GM18907 (cell line): ENCODE measurements around the gene STEEP1.
"Not testable (repeated sequence)": the region's sequence is repeated elsewhere in the genome, so short reads cannot be mapped to it uniquely, and the experiment has no call there.

Experiments
- ATAC-seq: cut with Tn5 transposase; IDR thresholded peaks from one replicate; pipeline ENCODE4 v1.9.1; 2021; ENCODE audit warnings: mild to moderate bottlenecking, moderate library complexity; ENCODE audit not compliant: unreplicated experiment

STEEP1 gene

DNA sequence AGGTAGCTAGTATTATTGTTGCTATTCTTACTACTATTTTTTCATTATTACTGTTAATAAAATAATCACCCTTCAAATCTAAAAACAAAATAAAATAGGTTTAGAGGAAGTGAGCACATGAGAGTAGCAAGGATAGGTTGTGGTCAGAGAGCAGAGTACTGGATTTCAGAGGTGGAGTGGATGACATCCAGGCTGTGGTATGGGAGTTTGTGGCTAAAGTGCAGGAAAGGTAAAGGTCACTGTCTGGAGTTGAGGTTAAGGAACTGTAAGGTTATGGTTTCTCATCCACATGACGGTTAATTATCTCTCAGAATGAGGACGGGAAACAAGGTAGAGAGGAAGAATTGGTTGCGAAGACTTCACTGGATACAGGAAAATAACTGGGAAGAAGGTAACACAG is 27.7 kb downstream of the STEEP1 start:
- no peak for ATAC-seq

DNA sequence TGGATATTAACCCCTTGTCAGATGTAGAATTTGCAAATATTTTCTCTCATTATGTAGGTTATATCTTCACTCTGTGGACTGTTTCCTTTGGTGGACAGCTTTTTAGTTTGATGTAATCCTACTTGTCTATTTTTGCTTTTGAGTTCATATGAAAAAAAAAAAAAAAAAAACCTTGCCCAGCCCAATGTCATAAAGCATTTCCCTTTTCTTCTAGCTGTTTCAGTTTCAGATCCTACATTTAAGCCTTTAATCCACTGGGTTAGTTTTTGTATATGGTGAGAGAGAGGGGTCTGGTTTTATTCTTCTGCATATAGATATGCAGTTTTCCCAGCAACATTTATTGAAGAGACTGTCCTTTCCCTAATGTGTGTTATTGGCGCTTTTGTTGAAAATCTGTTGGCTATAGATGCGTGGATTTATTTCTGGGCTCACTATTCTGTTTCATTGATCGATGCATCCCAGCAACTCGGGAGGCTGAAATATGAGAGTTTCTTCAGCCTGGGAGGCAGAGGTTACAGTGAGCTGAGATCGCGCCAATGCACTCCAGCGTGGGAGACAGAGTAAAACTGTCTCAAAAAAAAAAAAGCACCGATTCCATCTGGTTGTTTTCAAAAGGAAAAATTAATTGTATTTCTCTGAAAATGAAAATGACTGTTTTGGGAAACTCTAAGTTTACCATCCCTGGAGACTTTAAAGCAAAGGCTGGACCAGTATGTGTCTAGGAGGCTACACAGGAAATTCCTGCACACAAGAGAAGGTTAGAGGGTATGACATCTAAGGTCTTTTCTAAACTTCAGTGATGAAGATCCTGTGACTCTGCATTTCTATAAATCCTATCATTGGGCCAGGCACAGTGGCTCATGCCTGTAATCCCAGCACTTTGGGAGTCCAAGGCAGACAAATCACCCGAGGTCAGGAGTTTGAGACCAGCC is 35.6 kb downstream of the STEEP1 start:
- no peak for ATAC-seq

DNA sequence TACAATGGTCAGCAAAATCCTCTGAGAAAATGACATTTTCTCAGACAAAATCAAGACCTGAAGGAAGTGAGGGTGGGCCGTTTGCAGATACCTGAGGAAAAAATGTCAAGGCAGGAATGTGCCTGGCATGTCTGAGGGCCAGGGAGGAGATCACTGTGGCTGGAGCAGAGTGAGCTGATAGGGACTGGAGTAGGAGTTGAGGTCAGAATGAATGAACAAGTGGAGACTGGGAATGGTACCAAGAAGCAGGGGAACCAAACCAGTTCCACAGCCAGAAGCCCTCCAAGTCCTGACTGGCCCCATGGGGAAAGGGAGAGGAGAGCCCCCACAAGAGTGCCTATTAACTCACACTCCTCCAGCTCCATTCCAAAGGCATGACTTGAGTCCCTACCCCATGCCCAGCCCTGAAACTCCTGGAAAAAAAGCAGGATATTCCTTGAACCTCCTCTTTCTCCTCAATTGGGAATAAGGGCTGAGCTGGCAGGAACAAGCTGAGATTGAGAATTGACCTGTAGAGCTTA is 41.5 kb downstream of the STEEP1 start:
- ATAC-seq, result no peak

DNA sequence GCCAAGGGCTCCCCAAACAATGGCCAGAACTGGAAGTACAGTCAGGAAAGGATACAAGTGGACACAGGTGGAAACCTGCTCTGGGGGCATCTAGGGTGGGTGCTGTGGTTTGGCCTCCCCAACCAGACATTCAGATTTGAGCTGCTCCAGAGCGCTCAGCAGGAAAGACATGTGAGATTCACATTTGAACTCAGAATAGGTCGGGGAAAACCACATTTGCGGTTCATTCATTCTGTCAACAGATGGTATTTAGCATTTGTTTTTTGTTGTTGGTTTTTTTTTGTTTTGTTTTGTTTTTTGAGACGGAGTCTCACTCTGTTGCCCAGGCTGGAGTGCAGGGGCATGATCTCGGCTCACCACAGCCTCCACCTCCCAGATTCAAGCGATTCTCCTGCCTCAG is 44.0 kb downstream of the STEEP1 start:
- ATAC-seq, result no peak

DNA sequence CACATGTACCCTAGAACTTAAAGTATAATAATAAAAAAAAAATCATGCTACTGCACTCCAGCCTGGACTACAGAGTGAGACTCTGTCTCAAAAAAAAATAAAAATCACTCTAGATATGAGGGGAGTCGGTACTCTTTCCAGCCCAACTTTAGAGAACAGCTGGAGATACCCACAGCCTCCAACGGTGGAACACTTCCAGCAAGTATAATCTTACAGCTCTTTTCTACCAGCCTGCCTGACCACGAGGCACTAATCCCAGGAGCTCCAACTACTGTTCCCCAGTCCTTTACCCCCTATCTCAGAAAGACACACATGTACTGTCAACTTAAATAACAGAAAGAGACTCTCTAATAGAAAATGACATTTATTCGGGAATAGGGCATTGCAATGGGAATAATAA is 46.8 kb downstream of the STEEP1 start:
- no peak for ATAC-seq

DNA sequence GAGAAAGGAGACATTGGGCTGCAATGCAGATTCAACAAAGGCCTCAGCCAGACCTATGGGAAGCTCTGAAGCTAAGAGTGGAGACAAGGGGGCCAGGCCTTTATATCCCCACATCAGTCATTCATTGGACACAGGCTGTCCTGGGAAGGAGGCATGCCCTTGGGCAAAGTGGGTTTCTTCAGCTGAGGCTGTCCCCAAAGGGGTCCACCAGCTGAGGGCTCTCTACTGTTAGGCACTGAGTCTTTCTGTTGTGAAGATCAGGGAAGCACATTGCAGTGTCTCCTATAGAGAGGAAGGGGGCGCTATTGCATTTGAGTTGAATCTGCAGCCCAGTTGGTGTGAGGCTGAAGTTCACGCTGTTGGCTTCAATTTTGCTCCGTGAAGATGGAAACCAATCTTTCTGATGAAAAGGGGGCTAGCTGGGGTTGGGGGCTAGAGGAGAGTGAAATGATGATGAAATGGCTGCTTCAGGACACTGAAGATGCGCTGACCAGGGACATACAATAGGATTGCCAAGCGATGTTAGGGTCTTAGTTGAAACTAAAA is 49.0 kb downstream of the STEEP1 start:
- ATAC-seq, result peak; percentile 90

DNA sequence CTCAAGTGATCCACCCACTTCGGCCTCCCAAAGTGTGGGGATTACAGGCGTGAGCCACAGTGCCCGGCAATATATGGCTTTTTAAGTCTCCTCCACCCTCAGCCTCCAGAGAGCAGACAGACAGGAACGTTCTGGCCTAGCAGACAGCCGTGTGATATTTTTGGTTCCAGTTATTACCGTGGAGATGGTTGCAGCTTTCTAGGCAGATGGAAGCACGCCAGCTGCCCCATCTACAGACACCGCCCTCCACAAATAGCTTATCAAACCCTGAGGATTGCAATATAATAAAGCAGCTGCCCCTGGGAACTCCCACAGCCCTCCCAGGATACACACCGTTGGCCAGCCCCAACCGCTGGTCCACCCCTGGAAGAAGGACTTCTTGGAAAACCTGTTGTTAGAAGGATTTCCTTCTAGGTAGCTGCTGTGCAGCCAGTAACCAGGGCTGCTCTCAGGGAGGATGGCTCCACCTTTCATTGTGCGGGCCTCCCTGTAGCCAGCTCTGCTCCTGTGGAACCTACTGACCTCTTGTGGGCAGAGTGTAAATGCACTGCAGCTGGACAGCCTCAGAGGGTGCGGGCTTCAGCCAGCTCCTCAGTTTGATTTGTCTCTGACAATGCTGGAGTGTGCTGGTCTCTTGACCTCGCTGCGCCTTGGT is 52.9 kb downstream of the STEEP1 start:
- ATAC-seq, result no peak

DNA sequence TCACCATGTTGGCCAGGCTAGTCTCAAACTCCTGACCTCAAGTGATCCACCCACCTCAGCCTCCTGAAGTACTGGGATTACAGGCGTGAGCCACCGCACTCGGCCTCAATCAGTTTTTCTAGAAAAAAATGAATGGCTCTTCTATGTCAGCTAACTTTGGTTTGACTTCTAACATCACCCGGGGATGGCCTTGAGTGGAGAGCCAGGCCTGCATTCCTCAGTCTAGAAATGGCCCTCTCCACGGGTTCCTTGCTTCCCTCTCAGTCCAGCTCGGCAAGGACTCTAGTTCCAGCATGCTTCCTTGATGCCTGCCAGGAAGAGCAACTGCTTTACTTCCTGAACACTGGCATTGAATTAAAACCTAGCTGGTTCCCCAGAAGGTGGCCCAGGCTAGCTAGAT is 58.0 kb downstream of the STEEP1 start:
- ATAC-seq, result no peak

DNA sequence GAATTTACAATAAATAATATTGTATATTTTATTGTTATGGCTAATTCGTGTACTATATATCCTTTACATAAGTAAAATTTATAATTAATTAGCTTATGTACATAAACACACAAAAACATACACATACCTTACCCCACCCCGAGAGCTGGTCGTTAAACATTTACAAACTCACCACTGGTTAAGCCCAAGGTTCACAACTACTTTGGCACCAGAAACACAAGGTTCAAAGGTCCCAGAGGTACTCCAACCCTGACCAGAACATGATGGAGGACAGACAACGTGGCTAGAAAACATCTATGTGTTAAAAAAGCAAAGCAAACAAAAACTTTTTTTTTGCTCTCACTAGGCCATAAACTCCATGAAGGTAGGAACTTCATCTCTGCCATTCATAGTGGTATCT is 59.3 kb downstream of the STEEP1 start:
- ATAC-seq, result no peak

DNA sequence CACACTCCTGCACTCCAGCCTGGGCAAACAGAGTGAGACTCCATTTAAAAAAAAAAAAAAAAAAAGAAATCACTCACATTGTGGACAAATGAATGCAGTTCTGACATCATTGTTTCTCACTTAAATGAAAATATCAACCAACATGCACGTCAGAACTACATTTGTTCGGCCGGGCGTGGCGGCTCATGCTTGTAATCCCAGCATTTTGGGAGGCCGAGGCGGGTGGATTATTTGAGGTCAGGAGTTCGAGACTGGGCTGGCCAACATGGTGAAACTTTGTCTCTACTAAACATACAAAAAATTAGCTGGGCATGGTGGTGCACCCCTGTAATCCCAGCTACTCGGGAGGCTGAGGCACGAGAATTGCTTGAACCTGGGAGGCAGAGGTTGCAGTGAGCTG is 60.1 kb downstream of the STEEP1 start:
- ATAC-seq, result not testable (repeated sequence)

DNA sequence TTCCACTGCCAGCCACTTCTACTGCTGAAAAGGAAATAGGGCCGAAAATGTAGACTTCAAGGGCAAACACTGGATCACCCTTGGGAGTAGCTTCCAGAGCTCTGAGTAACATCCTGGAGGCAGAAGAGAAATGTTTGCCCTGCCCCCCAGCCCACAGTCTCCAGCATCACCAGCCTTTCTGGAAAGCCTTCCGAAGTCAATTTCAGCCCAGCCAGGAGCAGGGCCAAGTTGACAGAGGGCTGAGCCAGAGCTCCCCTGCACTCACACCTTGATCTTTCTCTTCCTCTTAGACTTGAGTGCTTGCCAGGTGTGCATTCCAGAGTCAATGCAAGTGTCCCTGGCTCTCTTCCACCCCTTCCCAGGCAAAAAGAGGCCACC is 61.7 kb downstream of the STEEP1 start:
- no peak for ATAC-seq

DNA sequence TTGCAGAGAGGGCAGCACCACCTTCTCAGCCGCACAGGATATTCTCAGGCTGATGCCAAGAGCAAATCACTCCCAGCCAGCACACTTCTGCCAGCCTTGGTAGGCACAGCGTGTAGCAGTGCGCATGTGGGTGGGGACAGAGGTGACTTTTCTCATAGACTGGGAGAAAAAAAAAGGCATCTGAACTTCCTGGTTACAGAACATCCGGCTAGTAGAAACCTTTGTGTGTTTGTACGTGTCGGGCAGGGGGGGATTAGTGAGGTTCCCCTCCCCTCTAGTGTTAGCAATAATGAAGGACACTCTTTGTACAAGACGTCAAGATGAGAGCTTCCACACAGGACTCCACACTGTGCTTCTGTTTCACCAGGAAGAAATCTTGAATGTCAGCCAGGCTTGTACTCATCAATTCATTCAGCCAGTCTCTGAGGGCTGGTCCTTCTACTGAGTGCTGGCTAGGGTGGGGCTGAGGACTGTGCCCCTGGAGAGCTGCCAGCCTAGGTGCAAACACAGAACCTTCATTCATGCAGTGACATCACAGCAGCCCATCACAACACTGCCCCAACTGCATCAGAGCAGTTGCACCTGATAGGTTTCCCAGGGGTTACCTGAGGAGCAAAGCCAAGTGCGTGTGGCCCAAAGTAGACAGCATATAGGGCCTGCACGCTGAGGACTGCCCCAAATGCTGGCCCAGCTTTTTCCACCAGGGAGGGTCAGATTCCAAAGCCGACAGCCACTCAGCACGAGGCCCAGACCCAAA is 62.3 kb downstream of the STEEP1 start:
- ATAC-seq, result no peak

DNA sequence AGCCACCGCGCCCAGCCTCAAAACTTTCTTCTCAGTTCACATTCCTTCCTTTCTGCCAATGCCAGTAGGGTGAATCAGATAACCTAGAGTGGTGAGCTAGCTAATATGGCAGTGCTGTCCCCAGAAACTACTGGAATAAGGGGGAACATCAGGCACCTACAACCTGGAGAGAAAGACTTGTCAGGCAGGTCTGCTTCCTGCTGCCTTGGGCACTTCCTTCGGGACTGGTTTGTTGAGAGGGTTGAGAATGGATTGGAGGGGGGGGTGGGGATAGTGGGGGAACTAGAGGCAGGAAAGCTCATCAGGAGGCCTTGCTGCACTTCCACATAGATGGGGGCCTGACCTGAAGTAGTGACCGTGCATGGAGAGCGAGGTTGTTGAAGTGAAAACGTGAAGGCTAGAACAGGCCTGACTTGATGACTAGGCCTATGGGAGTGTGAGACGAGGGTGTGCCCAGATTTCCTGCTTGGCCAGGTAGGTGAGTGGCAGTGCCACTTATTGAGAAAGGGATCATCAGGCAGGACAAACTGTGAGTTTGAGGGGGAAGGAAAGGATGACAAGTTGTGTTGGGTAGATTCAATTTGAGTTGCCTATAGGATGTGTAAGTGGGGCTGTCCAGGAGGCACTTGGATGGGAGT is 63.6 kb downstream of the STEEP1 start:
- ATAC-seq, result no peak

DNA sequence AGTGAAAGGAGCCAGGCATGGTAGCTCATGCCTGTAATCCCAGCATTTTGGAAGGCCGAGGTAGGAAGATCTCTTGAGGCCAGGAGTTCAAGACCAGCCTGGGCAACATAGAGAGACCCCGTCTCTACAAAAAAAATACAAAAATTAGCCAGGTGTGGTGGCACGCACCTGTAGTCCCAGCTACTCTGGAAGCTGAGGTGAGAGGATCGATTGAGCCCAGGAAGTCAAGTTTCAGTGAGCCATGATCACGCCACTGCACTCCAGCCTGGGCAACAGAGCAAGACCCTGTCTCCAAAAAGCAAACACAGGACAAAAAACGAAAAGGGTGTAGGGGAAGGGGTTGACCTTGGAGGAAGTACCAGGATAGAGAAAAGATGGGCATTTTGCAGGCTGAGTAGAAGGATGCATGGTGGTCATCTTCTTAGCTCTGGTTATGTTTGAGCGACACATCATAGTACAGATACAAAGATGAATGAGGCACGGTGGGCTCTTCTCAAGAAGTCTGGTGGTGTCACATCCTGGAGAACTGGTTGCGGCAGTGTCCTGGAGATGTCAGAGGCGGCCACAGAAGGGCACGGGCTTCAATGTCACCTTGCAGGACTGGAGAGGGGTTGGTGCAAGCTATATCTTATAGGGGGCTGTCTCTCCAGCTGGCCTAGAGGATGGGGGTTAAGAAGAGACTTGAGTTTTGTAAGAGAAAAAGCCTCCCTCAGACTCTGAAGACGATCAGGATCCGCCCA is 65.0 kb downstream of the STEEP1 start:
- ATAC-seq, result no peak

DNA sequence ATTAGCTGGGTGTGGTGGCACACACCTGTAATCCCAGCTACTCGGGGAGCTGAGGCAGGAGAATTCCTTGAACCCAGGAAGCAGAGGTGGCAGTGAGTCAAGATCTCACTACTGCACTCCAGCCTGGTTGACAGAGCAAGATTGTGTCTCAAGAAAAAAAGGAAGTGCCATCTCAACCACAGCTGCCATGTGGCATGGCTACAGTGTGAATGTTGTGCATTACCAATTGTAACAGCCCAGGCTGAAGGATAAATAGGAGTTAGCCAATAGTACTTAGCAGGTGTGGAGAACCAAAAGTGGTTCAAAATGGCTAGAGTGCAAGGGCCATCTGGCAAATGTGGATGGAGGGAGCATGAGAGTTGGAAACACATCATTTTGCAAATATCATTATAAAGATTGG is 68.0 kb downstream of the STEEP1 start:
- ATAC-seq, result no peak

DNA sequence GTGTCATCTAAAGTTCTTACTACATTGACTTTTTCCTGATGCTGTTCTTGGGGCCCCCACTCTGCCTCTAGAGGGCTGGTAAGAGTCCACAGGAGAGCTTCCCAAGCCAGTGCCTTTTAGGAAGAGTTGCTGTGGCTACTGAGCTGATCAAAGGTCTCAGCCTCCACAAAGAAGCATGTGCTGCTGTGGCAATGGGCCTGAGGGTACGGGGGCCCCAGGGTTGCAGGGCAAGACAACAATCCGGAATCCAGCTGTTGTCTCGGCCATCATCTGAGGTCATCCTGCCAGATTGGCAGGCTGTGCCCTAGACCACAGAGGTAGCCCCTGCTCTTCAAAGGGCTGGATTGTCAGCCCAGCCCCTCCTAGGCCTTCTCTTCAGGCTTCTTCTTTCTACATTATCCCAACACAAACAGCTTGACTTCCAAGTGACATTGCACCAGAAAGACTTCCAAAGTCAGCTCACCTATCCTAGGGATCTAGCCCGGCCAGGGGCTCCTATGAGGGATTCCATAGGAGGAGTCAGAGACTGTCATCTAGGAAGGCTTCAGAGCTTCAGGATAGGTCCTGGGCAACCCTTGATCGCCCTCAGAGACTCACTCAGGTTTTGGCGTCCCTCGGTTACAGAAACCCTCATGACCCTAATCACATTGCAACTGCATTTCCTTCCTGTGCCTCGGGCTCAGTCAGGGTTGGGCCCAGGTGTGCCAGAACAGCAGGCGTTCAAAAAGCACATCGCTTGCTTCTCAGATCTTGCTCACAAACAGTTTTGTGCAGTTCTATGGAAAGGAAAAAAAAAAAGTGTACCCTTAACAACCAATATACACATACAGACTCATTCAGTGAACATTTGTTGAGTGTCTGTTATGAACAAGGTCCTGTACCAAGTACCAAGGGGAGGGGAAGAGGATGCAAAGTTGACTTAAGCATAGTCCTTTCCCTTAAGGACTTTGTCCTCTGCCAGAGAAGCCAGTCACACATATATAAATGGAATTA is 69.2 kb downstream of the STEEP1 start:
- no peak for ATAC-seq

DNA sequence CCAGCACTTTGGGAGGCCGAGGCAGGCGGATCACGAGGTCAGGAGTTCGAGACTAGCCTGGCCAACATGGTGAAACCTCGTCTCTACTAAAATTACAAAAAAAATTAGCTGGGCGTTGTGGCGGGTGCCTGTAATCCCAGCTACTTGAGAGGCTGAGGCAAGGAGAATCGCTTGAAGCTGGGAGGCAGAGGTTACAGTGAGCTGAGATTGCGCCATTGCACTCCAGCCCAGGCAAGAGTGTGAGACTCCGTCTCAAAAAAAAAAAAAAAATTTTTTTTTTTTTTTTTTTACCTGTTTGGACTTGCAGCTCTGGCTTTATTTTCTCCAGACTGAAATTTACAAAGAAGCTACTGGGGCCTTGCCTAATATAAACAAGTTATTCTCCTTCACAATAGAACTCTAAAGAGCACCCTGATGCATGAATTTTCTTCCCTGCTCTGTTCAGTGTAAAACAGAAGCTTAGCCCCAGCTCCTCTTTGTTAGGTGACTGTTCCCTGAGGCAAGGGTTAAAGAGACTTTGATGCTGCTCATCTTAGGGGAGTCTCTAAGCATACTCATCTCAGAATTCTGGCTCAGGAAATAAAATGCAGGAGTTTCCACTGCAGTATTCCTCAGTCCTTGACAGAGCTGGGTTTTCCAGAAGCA is 71.2 kb downstream of the STEEP1 start:
- ATAC-seq, result not testable (repeated sequence)

DNA sequence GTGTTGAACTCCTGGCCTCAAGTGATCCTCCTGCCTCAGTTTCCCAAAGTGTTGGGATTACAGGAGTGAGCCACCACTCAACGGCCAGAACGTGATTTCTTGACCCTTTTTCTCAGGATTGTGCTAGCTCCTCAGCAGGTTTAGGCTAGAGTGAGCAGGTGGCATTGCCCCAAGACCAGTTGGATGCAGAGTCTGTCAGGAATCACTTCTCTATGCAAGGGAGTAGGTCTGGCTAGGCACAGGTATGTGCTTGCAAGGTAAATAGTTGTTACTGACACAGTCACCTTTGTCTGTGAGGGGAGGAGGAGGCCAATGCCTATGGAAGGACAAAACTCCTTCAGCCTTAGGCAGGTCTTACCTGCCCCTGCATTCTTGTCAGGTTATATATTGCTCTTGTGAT is 72.7 kb downstream of the STEEP1 start:
- no peak for ATAC-seq
